Activated CD4-positive, CD25-positive, alpha-beta regulatory T cell treated with anti-CD3 and anti-CD28 coated beads, Interleukin-2, amount 50 U/mL, for 16 hours (primary cell): ENCODE data around the gene RCL1.
"Not testable (repeated sequence)": the region's sequence is repeated elsewhere in the genome, so short reads cannot be mapped to it uniquely, and the experiment has no call there.

ENCODE experiments used
- DNase-seq: peaks from one replicate; pipeline ENCODE4 v3.0.0-alpha.2; 2020; ENCODE audit warnings: low read depth, low spot score

Gene RCL1, protein sequence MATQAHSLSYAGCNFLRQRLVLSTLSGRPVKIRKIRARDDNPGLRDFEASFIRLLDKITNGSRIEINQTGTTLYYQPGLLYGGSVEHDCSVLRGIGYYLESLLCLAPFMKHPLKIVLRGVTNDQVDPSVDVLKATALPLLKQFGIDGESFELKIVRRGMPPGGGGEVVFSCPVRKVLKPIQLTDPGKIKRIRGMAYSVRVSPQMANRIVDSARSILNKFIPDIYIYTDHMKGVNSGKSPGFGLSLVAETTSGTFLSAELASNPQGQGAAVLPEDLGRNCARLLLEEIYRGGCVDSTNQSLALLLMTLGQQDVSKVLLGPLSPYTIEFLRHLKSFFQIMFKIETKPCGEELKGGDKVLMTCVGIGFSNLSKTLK

DNA sequence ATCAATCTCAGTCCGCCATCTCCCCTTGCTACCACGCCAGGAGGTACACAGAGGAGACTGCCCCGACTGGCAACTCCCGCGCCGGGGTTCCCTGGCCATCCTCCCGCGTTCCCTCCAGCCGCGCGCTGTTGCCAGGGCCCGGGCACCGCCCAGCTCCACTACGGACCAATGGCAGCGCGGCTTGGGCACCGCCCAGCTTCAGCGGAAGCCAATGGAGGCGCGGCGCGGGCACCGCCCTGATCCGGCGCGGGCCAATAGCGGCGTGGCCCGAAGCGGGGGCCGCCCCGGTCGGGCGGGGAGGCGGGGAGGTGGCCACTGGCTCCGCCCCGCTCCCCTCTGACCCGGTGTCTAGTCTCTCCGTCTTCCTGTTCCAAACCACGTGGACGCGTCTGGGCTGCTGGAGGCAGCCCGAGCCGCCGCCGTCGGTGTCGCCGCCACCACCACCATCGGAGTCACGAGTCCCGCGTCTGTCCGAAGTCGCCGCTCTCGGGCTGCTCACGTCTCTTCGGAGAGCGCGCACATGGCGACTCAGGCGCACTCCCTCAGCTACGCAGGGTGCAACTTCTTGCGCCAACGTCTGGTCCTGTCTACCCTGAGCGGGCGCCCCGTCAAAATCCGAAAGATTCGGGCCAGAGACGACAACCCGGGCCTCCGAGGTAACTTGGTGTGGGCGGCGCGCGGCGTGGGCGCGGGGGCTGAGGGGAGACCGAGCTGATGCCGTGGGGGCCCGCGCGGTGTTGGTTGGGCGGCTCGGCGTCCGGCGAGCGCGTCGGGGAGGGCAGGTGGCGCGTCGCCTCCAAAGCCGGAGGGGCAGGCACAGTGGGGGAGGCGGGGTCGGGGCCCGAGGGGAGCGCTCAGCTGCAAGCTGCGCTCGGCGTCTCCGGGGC is at the start of gene RCL1:
RCL1 (plus strand) TSS at position 373 of the 887 bp plus-strand sequence; CDS start at position 521, 148 bp downstream.
- DNase-seq, result peak; percentile 94

- DNase-seq, result no peak
These were observed 49.4 kb upstream of the RCL1 start for GRCh38 chr9:4743131-4743875.

GRCh38 chr9:4746278-4747030 is 46.3 kb upstream of the RCL1 start:
- DNase-seq, result no peak

GRCh38 chr9:4748612-4749011 is 44.1 kb upstream of the RCL1 start:
- DNase-seq, result no peak

DNA sequence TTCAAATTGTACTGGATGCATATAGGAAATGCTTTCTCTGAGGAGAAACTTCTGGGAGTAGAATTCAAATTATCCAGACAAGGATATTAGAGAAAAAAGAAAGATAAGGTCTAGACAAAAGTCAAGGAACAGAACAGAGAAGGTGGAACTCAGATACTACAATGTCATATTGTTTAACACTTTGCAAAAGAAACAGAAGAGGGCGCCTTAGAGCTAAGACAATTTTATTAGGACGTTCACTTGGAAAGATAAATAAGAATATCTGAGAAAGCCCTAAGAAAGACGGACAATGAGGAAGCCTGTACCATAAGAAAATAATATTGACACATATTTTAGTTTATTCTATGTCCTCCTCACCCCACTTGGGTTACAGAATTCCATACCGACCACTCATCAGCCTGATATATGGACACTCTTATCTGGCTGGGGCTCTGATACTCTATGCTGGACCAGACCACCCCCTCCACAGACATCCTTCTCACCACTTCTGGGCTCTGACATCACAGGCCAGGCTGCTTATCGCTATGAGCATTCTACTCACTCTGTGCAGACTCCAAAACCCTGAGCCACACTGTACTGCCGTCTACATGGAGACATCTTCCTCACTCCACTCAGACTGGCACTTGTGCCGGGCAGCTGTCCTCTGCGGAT is 42.6 kb upstream of the RCL1 start:
- DNase-seq, result no peak

GRCh38 chr9:4754530-4754929 is 38.2 kb upstream of the RCL1 start:
- DNase-seq, result not testable (repeated sequence)

GRCh38 chr9:4755026-4755609 is 37.6 kb upstream of the RCL1 start:
- DNase-seq, result no peak

GRCh38 chr9:4756420-4756819 is 36.3 kb upstream of the RCL1 start:
- no peak for DNase-seq

GRCh38 chr9:4760122-4760521 is 32.6 kb upstream of the RCL1 start:
- DNase-seq, result no peak

DNA sequence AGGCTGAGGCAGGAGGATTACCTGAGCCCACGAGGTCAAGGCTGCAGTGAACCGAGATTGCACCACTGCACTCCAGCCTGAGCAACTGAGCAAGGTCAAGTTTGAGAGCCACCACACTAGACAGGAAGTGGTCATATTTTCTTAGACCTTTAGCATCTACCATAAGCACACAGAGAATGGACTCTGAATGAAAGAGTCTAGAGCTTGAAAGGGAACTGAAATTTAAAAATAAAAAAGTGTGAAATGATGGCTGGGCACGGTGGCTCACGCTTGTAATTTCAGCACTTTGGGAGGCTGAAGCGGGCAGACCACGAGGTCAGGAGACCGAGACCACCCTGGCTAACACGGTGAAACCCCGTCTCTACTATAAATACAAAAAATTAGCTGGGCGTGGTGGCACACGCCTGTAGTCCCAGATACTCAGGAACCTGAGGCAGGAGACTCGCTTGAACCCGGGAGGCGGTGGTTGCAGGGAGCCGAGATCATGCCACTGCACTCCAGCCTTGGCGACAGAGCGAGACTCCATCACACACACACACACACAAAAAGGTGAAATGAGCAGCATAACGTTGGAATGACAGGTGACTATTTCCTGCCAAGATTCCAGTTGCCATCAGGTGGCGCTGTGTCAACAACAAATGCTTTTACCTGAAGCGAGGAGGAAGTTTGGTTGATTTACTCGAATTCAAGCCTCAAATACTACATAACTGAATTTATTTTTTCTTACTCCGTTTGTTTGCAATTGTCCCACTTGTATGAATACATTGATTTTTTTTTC is 30.4 kb upstream of the RCL1 start:
- DNase-seq, result peak; percentile 67

DNA sequence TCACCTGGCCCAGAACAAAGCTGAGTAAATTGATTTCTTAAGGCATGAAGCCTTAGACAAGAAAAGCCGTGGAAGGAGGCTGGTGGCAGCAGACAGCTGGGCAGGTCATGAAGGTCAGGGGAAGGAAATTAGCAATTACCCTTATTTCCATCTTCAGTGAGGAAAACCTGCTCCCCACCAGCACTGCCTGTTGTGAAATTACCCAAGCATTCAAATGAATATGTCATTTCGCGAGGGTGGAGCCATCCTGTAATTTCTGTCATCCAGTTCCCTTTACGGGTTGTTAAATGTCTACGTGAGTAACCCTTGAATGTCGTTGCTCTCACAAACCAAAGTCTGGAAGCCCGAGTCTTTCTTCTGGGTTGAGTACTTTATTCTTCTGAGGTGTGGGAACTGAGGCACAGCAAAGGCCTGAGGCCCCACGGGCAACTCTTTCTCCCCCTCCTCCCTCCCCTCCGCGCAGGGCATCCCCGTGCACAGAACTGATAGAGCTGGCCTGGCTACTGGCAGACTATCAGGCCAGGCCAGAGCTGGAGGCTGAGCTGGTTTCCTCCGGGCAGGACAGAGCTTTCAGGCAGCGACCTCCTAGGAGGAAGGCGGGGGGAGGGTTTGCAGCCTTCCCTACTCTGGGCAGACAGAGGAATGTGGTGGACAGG is 29.7 kb upstream of the RCL1 start:
- no peak for DNase-seq

- no peak for DNase-seq
These were observed 28.7 kb upstream of the RCL1 start for GRCh38 chr9:4764033-4764432.

- no peak for DNase-seq
These were observed 24.1 kb upstream of the RCL1 start for GRCh38 chr9:4768681-4769080.

DNA sequence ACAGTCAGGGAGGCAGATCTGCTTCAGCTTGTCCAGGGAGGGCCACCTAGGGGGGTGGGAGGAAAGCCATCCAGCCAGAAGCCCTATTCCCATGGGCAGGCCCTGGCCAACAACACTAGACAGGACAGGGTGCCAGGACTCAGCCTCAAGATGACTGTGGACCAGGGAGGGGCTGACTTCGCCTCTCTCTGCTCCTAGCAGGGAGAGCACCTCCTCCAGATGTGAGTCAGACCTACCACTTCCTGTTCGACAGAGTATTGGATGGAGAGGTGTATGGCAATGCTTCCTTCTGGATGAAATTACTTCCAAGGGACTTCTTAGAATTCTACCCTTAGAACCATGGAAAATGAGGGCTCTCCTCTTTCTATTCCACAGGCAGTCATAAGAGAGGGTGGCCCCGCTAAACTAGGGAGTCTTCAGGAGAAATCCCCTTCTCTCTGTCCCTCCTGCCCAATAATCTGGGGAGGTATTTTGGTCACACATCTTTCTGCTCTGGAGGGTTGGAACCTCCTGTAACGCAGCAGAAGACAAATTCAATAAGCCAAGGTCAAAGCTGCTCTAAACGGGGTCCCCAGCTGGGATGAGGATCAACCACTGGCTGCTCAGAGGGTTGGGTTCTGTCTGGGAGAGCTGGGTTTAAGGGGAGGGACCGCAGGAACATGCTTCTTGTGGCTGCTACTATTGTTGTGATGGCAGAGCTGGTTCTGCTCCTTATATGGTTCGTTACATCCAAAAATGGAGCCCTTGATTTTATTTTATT is 23.2 kb upstream of the RCL1 start:
- DNase-seq, result no peak

- no peak for DNase-seq
These were observed 21.0 kb upstream of the RCL1 start for GRCh38 chr9:4771788-4772187.

GRCh38 chr9:4774209-4774608 is 18.5 kb upstream of the RCL1 start:
- no peak for DNase-seq

DNA sequence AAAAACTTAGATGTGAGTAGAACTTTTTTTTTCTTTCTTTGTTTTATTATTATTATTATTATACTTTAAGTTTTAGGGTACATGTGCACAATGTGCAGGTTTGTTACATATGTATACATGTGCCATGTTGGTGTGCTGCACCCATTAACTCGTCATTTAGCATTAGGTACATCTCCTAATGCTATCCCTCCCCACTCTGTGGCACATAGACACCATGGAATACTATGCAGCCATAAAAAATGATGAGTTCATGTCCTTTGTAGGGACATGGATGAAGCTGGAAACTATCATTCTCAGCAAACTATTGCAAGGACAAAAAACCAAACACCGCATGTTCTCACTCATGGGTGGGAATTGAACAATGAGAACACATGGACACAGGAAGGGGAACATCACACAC is 17.8 kb upstream of the RCL1 start:
- DNase-seq, result not testable (repeated sequence)

DNA sequence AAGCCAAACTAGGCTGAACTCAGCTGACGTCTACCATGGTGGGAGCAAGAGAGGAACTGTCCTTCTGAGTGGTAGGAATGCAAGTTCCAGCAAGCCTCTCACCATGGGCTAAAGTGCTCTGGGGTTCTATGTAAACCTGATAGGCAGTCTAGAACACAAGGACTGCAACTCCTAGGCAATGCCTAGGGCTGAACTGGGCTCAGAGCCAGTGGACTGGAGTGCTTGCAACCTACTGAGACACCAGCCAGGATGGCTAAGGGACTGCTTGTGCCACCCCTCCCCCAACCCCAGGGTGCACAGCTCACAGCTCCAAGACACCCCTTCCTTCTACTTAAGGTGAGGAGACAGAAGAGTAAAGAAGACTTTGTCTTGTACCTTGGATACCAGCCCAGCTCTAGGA is 12.1 kb upstream of the RCL1 start:
- DNase-seq, result no peak
